ENCODE measurements around the gene NEDD1.

Gene NEDD1

DNA sequence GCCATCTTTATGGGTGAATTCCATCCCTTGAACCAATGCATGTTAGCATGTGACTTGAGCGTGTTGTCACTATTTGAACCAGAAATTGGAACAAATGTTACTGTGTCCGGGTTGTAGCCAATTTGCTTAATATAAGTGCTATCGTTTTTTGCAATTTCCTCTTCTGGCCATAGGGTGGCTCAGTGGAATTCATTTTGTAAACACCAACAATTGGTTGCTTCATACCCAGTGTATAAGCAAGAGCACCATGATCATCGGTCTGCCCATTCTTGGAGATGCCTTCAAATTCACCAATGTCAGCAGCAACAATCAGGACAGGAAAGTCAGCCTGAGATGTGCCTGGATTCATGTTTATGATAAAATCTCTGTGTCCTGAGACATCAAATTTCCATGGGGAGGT lies 5.0 kb upstream of the NEDD1 start:
- no peak overlapping the region for H3K27ac ChIP-seq (ENCODE audit: low read depth, low read length, poor library complexity, severe bottlenecking)

DNA sequence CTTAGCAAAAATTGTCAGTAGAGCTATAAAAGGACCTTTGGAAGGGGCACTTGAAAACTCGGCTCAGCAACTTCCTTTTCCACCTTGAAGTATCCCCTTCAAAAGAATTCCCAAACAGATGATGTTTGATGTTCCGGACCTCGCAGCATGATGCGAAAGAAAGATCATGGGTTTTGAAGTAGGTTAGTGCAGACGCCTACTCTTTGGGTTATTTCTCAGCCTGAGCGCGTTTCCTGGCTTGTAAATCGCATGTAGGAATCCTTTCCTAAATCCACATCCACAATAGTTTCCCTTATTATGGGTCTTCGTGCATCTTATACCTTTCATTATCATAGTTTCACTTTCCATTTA lies 584 bp upstream of the NEDD1 start:
- peak overlapping the region; percentile 90 for H3K9ac ChIP-seq (ENCODE audit: low read length)
- no peaks in the 10 kb centered on the region; the same call in 1 of the 2 replicates for H3F3A ChIP-seq (ENCODE audit: insufficient read depth, low read length)
- peaks cover 42% of the 10 kb centered on the region for H3K4me1 ChIP-seq (ENCODE audit: insufficient read depth, low read length, severe bottlenecking)
- TF ChIP-seq EZH2 (IDR thresholded peaks at IDR 0.05; ENCODE audit: borderline replicate concordance, low read length): no peak
- TF ChIP-seq, protein P1, sequence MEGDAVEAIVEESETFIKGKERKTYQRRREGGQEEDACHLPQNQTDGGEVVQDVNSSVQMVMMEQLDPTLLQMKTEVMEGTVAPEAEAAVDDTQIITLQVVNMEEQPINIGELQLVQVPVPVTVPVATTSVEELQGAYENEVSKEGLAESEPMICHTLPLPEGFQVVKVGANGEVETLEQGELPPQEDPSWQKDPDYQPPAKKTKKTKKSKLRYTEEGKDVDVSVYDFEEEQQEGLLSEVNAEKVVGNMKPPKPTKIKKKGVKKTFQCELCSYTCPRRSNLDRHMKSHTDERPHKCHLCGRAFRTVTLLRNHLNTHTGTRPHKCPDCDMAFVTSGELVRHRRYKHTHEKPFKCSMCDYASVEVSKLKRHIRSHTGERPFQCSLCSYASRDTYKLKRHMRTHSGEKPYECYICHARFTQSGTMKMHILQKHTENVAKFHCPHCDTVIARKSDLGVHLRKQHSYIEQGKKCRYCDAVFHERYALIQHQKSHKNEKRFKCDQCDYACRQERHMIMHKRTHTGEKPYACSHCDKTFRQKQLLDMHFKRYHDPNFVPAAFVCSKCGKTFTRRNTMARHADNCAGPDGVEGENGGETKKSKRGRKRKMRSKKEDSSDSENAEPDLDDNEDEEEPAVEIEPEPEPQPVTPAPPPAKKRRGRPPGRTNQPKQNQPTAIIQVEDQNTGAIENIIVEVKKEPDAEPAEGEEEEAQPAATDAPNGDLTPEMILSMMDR (IDR thresholded peaks at IDR 0.05; ENCODE audit: low read length): no peak
- no peak overlapping the region for H3K27ac ChIP-seq (ENCODE audit: low read depth, low read length, poor library complexity, severe bottlenecking)
- peaks cover 26% of the 10 kb centered on the region; the same call in 1 of the 2 replicates for H3K79me2 ChIP-seq (ENCODE audit: insufficient read depth, low read length)
- H2AFZ ChIP-seq (ENCODE audit: low read length): peak overlapping the region; percentile 99
- H3K4me2 ChIP-seq (ENCODE audit: low read length): peak overlapping the region; percentile 74
- peak overlapping the region; percentile 91 for H3K4me3 ChIP-seq (ENCODE audit: low read depth, low read length, poor library complexity, severe bottlenecking)
- H3K9me3 ChIP-seq (ENCODE audit: low read length): no peaks in the 10 kb centered on the region
- no peaks in the 10 kb centered on the region for H3K9me2 ChIP-seq (ENCODE audit: low read depth, low read length)
- H4K20me1 ChIP-seq (ENCODE audit: insufficient read depth, low read length): no peaks in the 10 kb centered on the region
- H3K27me3 ChIP-seq (ENCODE audit: insufficient read depth, low read length): no peaks in the 10 kb centered on the region
- H3K36me3 ChIP-seq (ENCODE audit: insufficient read depth, low read length): 0 out of 2 replicates have a peak, but pooled peaks cover 5% of the 10 kb centered on the region

More for the DNA sequence above, 5.0 kb upstream of the NEDD1 start:
- H3K79me2 ChIP-seq (ENCODE audit: insufficient read depth, low read length): no peaks in the 10 kb centered on the region
- no peak overlapping the region for H3K9ac ChIP-seq (ENCODE audit: low read length)
- H4K20me1 ChIP-seq (ENCODE audit: insufficient read depth, low read length): no peaks in the 10 kb centered on the region
- no peak overlapping the region for H3K4me3 ChIP-seq (ENCODE audit: low read depth, low read length, poor library complexity, severe bottlenecking)
- no peak overlapping the region for H2AFZ ChIP-seq (ENCODE audit: low read length)
- 0 out of 2 replicates have a peak, but pooled peaks cover 5% of the 10 kb centered on the region for H3K27me3 ChIP-seq (ENCODE audit: insufficient read depth, low read length)
- no peaks in the 10 kb centered on the region for H3F3A ChIP-seq (ENCODE audit: insufficient read depth, low read length)
- H3K4me1 ChIP-seq (ENCODE audit: insufficient read depth, low read length, severe bottlenecking): peaks cover 11% of the 10 kb centered on the region
- no peaks in the 10 kb centered on the region for H3K36me3 ChIP-seq (ENCODE audit: insufficient read depth, low read length)
- no peaks in the 10 kb centered on the region for H3K9me2 ChIP-seq (ENCODE audit: low read depth, low read length)
- no peak overlapping the region; the same call in 1 of the 2 replicates for H3K4me2 ChIP-seq (ENCODE audit: low read length)
- TF ChIP-seq, protein P1 (IDR thresholded peaks at IDR 0.05; ENCODE audit: low read length): peak; percentile 39; the same call in 1 of the 2 replicates
- TF ChIP-seq EZH2 (IDR thresholded peaks at IDR 0.05; ENCODE audit: borderline replicate concordance, low read length): no peak
- H3K9me3 ChIP-seq (ENCODE audit: low read length): no peaks in the 10 kb centered on the region

DNA sequence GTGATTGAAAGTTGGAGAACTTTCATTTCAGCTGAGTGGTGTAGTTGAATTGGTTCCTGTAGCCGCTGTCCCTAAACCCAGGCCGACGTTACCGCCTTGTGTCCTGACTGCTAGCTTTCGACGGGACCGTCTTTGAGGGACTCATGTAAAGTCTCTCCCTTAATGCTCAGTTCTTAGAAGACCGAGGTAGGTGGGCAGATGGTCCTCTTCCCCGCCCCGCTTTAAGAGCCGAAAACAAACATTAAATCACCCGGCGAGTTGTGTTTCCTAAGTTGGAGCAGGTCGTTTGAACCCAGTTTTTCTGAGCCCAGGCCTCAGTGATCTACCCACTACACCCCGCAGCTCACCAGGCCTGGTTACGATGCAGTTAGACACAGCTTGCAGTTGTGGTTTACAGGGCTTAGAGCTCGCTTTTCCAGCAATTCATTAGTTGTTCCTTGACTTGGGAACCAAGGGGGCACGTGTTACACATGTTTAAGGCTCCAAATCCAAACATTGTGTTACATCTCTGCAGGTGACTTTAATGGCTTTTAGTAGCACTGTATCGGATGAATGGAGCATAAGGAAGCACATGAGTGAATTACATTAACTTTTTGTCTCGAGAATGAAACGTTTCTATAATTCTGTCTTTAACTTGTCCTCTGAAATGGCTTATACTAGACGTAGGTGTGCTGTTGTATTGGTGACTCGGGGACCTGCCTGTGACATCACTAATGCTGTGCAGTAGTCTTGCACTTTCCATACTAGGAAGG lies 790 bp downstream of the NEDD1 start:
- H3K36me3 ChIP-seq (ENCODE audit: insufficient read depth, low read length): 0 out of 2 replicates have a peak, but pooled peaks cover 5% of the 10 kb centered on the region
- H3K79me2 ChIP-seq (ENCODE audit: insufficient read depth, low read length): peaks cover 35% of the 10 kb centered on the region; the same call in 1 of the 2 replicates
- no peak for TF ChIP-seq EZH2 (IDR thresholded peaks at IDR 0.05; ENCODE audit: borderline replicate concordance, low read length)
- TF ChIP-seq, protein P1 (IDR thresholded peaks at IDR 0.05; ENCODE audit: low read length): no peak
- no peaks in the 10 kb centered on the region for H3K9me3 ChIP-seq (ENCODE audit: low read length)
- H3K9me2 ChIP-seq (ENCODE audit: low read depth, low read length): no peaks in the 10 kb centered on the region
- peak overlapping the region; percentile 2 for H3K27ac ChIP-seq (ENCODE audit: low read depth, low read length, poor library complexity, severe bottlenecking)
- peak overlapping the region; percentile 74 for H3K4me2 ChIP-seq (ENCODE audit: low read length)
- no peaks in the 10 kb centered on the region for H4K20me1 ChIP-seq (ENCODE audit: insufficient read depth, low read length)
- peaks cover 42% of the 10 kb centered on the region for H3K4me1 ChIP-seq (ENCODE audit: insufficient read depth, low read length, severe bottlenecking)
- peak overlapping the region; percentile 48 for H2AFZ ChIP-seq (ENCODE audit: low read length)
- peak overlapping the region; percentile 91 for H3K4me3 ChIP-seq (ENCODE audit: low read depth, low read length, poor library complexity, severe bottlenecking)
- H3K27me3 ChIP-seq (ENCODE audit: insufficient read depth, low read length): no peaks in the 10 kb centered on the region
- peak overlapping the region; percentile 90 for H3K9ac ChIP-seq (ENCODE audit: low read length)
- no peaks in the 10 kb centered on the region; the same call in 1 of the 2 replicates for H3F3A ChIP-seq (ENCODE audit: insufficient read depth, low read length)

Measured in OCI-LY1 (cell line).